Activated CD8-positive, alpha-beta memory T cell treated with anti-CD3 and anti-CD28 coated beads, Interleukin-2, amount 10 ng/mL, durations not matched to agents 7 days and 5 days (primary cell): ENCODE data around the gene WT1. TPM values are rescaled to one million over a fixed set of nuclear protein-coding genes. Genes with fewer than 3 reads are reported as not detected.

Experiments
- ATAC-seq: fragments of 150-1000 bp; cut with Tn5 transposase; one replicate; pipeline ENCODE4 v1.10.0; 2021; ENCODE audit warnings: moderate library complexity
- CTCF ChIA-PET: fragments of 350-600 bp; sonication (Branson Sonifier 250); formaldehyde crosslinking; loops from one replicate; lab custom pipeline; 2021; ENCODE audit warnings: antibody characterized with exemption; lab: Charles Lee
- DNase-seq: peaks from one replicate; pipeline ENCODE4 v3.0.0-alpha.2; 2020
- H3K27ac Mint-ChIP-seq: one replicate; pipeline ENCODE4 v1.8.0; 2021; ENCODE audit warnings: mild to moderate bottlenecking, mixed read lengths
- H3K27me3 Mint-ChIP-seq: one replicate; pipeline ENCODE4 v1.8.0; 2021; ENCODE audit warnings: mixed read lengths
- H3K36me3 Mint-ChIP-seq: one replicate; pipeline ENCODE4 v1.8.0; 2021; ENCODE audit warnings: mild to moderate bottlenecking, mixed read lengths
- H3K4me1 Mint-ChIP-seq: one replicate; pipeline ENCODE4 v1.8.0; 2021; ENCODE audit warnings: mixed read lengths
- H3K4me3 Mint-ChIP-seq: one replicate; pipeline ENCODE4 v1.8.0; 2021; ENCODE audit warnings: mild to moderate bottlenecking, moderate library complexity, mixed read lengths
- H3K9me3 Mint-ChIP-seq: one replicate; pipeline ENCODE4 v1.8.0; 2022; ENCODE audit warnings: low read depth, mixed read lengths
- total RNA-seq, 2 experiments: library from RNA; stranded (reverse); gene quantifications; one replicate each; pipeline ENCODE4 v1.2.3, GENCODE V29; 2021

Gene WT1
- total RNA-seq, 2 experiments from 2014 or later = not detected

GRCh38 chr11:32341620-32342613, 93.4 kb downstream of the WT1 start:
- CTCF ChIA-PET = no interaction called here
- DNase-seq = no peak
- peaks cover 9% of the 10 kb centered on the region for H3K4me1 Mint-ChIP-seq
- no peak for ATAC-seq
- H3K36me3 Mint-ChIP-seq = no peaks in the 10 kb centered on the region
- peaks cover 24% of the 10 kb centered on the region for H3K27me3 Mint-ChIP-seq
- no peaks in the 10 kb centered on the region for H3K9me3 Mint-ChIP-seq
- H3K27ac Mint-ChIP-seq = no peak overlapping the region
- no peak overlapping the region for H3K4me3 Mint-ChIP-seq

- Mint-ChIP-seq H3K4me1 (peaks cover 9% of the 10 kb centered on the region), H3K36me3 (no peaks in the 10 kb centered on the region), H3K9me3 (no peaks in the 10 kb centered on the region), H3K4me3 (no peak overlapping the region), H3K27ac (no peak overlapping the region), H3K27me3 (peaks cover 27% of the 10 kb centered on the region)
- CTCF ChIA-PET = no interaction called here
- DNase-seq = no peak
- no peak for ATAC-seq
These were observed 95.2 kb downstream of the WT1 start for GRCh38 chr11:32340181-32340580.

Other genes with a start within 250 kb of the WT1 start
- gene EIF3M, start 148.3 kb upstream of the WT1 start, total RNA-seq = 100 to 1,000 TPM; 233 to 301 TPM